Breast epithelium (tissue), 3 donors: ENCODE measurements around the gene KRTAP9-1.

Source experiments
- POLR2A ChIP-seq: fragments of 450-650 bp; IDR thresholded peaks from one replicate; pipeline ENCODE4 v1.6.1; 2016; ENCODE audit warnings: antibody characterized with exemption, mild to moderate bottlenecking, moderate library complexity
- POLR2AphosphoS5 ChIP-seq, 3 donors: sonication (generic); formaldehyde crosslinking; IDR thresholded peaks; one replicate each; pipeline ENCODE4 v1.6.1; 2017; ENCODE audit warnings: antibody characterized with exemption in 3 of 3
- TF ChIP-seq, protein P1 (sequence below), 3 donors: fragments of 450-650 bp; IDR thresholded peaks; one replicate each; pipeline ENCODE4 v1.5.1; 2016 to 2017; ENCODE audit warnings: antibody characterized with exemption in 3 of 3, mild to moderate bottlenecking in 3 of 3, moderate library complexity in 3 of 3

DNA sequence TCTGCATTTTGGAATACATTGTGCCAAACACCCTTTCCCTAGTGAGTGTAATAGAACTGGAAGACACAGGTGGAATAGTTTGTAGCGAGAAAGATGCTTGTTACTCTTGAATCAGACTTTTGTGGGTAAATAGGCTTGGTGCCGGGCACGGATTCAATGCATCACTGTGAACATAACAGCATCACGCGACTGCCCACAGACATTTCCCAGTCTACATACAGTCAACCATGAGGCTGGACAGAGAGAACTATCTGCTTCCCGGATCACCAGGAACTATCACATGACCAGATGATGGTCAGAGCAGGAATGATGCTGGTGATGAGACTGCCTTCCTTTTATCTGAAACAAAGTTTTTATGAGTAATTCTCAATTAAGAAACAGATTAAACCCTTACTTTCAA lies 36.4 kb downstream of the KRTAP9-1 start:
- TF ChIP-seq, protein P1, sequence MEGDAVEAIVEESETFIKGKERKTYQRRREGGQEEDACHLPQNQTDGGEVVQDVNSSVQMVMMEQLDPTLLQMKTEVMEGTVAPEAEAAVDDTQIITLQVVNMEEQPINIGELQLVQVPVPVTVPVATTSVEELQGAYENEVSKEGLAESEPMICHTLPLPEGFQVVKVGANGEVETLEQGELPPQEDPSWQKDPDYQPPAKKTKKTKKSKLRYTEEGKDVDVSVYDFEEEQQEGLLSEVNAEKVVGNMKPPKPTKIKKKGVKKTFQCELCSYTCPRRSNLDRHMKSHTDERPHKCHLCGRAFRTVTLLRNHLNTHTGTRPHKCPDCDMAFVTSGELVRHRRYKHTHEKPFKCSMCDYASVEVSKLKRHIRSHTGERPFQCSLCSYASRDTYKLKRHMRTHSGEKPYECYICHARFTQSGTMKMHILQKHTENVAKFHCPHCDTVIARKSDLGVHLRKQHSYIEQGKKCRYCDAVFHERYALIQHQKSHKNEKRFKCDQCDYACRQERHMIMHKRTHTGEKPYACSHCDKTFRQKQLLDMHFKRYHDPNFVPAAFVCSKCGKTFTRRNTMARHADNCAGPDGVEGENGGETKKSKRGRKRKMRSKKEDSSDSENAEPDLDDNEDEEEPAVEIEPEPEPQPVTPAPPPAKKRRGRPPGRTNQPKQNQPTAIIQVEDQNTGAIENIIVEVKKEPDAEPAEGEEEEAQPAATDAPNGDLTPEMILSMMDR (IDR thresholded peaks at IDR 0.05): no peak
- TF ChIP-seq POLR2AphosphoS5 (IDR thresholded peaks at IDR 0.05) (no peak), POLR2A (no peak)
